SIG-M5 (cell line): ENCODE measurements around the gene DCPS.
"Not testable (repeated sequence)": the region's sequence is repeated elsewhere in the genome, so short reads cannot be mapped to it uniquely, and the experiment has no call there.

Source experiments
- DNase-seq: peaks from one replicate; lab custom pipeline; 2025; lab: John Stamatoyannopoulos, UW

DCPS gene

DNA sequence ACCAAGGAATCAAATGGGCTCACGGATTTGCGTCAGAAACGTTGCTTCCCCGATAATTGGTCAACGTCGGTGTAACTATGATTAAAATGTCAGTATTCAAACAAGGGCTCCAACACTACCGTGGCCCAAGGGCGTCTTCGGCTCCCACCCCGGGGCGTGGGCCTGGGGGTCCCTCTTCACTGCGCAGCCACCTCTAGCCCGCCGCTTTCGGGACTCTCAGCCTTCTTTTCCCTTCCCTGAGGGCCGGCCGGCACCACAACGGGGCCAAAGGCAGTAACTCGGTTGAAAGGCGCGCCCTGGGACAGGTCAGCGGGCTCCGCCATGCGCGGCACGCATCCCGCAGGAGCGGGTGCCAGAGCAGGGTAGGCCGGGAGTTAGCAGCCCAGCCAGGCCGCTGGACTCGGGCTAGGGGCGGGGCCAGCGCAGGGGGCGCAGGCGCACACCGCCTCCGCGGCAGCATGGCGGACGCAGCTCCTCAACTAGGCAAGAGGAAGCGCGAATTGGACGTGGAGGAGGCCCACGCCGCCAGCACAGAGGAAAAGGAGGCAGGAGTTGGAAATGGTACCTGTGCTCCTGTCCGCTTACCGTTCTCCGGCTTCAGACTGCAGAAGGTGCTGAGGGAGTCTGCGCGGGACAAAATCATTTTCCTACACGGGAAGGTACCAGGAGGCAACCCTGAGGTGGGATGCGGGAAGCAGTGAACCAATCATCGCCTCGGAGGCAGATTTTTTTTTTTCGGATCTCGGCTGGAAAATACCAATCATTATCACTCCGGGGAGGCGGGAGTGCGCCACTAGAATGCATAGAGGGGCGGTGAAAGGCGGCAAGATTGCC, at the start of gene DCPS:
TSS of gene DCPS (plus strand) at position 438 of the 834 bp plus-strand sequence. CDS start at position 459, 21 bp downstream.
- DNase-seq = peak; percentile 35

DNA sequence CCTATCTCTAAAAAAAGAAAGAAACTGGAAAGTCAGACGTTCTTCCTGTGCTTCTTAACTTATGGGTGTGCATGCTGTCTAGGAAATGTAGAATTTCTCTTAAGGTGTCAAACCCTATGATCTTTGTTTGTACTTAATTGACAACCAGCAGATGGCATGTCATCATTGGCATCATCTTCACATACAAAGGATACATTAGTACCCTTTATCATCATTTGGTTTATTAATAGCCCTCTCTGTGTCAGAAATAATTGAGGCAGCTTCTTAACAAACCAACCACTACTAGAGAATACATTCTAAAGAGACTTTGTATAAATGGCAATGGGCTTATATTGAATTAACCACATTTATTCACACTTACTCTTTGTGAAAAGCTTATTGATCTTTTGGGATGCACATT, 49.0 kb upstream of the DCPS start:
- no peak for DNase-seq

DNA sequence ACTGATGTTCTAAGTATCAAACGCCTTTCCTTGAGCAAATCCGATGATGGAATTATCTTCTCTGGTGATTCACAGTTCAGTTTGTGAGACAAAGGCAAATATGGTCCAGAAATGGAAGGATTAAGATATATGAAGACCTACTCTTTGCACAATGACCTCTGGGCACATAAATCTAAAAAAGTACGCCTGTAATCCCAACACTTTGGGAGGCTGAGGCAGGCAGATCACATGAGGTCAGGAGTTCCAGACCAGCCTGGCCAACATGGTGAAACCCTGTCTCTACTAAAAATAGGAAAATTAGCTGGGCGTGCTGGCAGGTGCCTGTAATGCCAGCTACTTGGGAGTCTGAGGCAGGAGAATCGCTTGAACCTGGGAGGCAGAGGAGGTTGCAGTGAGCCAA, 48.4 kb upstream of the DCPS start:
- not testable (repeated sequence) for DNase-seq

GRCh38 chr11:126256216-126256615, 47.6 kb upstream of the DCPS start:
- no peak for DNase-seq

- no peak for DNase-seq
Measured at GRCh38 chr11:126257144-126257543, 46.7 kb upstream of the DCPS start.

- DNase-seq = no peak
Measured at GRCh38 chr11:126257764-126258163, 46.1 kb upstream of the DCPS start.

DNA sequence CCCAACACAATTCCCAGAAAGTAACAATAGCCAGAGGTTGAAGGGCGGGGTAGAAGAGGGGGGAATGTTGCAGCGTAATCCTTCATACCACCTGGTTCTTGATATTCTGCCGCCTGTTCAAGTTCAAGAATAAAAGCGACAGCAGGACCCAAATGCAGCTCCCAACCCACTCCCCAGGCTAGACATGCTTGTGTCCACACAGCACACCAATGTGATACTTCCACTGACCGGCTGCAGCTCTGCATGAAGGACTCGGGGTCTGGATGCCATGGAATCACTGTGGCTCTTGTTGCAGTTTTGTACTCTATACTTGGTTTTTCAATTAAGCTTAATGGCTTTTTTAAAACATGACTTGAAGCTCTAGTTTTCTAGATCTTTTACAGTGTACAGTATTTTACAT, 41.6 kb upstream of the DCPS start:
- no peak for DNase-seq

- DNase-seq = no peak
Measured at GRCh38 chr11:126263489-126263888, 40.4 kb upstream of the DCPS start.

- no peak for DNase-seq
Measured at GRCh38 chr11:126265811-126266210, 38.0 kb upstream of the DCPS start.

DNA sequence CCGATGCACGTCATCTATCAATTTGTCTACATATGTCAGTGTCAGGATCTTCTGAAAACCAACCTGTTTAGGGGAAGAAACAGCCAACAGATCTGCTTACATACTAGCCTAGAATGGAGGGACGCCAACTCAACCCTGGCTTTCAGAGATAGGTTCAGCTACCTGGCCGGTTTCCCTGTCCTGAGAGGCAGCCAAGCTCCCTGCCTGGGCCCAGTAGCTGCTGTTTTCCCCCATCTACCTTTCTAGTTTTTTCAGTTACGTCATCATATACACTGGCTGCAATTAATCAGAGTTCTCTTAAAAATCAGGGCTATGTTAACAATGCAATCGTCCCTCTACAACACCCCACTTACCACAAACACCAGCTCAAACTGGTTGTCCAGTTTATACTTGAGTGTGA, 36.2 kb upstream of the DCPS start:
- no peak for DNase-seq

- no peak for DNase-seq
Measured at GRCh38 chr11:126268361-126268707, 35.5 kb upstream of the DCPS start.

- peak; percentile 83 for DNase-seq
Measured at GRCh38 chr11:126268708-126269579, 34.9 kb upstream of the DCPS start, which contains the start of the genes FOXRED1 and SRPRA. FOXRED1 (plus strand) TSS chr11:126269154; CDS start chr11:126269207, 53 bp downstream. SRPRA (minus strand) TSS chr11:126268895; CDS start chr11:126268804, 91 bp downstream.

GRCh38 chr11:126277322-126277721, 26.5 kb upstream of the DCPS start:
- no peak for DNase-seq

GRCh38 chr11:126277780-126278179, 26.1 kb upstream of the DCPS start:
- DNase-seq = no peak

DNA sequence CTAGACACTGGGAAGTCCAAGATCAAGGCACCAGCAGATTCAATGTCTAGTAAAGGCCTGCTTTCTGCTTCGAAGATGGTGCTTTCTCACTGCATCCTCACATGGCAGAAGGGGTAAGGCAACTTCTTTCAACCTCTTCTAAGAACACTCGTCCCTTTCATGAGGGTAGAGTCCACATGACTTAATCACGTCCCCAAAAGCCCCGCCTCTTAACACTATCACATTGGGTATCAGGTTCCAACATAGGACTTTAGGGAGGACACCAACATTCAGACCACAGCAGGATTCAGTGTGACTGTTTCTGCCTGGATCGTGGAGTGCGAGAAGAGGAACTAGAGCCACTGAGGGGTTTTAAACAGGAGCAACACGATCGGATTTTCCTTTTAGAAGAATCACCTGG, 24.7 kb upstream of the DCPS start:
- DNase-seq = no peak

DNA sequence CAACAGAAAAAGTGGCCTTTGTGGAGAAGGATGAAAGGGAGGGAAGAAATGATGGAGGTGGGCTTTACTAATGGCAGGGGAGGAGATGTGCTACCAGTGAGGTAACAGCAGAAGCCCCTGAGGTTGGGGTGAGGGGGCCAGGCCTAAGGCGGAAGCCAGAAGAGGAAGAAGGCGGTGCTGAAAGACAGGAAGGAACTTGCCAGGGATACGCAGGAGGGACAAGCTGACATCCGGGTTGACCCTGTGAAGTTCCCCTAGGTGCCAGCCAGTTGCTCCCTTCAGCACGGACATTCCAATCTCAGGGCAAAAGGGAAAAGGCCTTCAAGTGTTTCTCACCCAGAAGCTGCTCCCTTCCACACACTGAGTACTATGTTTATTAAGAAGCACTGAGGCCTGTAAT, 23.3 kb upstream of the DCPS start:
- no peak for DNase-seq

GRCh38 chr11:126281245-126281644, 22.6 kb upstream of the DCPS start:
- DNase-seq = no peak

- DNase-seq = no peak
Measured at GRCh38 chr11:126281666-126282175, 22.1 kb upstream of the DCPS start.

GRCh38 chr11:126282361-126282735, 21.5 kb upstream of the DCPS start:
- DNase-seq = no peak

- no peak for DNase-seq
Measured at GRCh38 chr11:126282736-126283591, 20.9 kb upstream of the DCPS start, which contains the start of gene TIRAP. TIRAP (plus strand) TSS chr11:126283093; CDS start chr11:126290895, 7,802 bp downstream.

DNA sequence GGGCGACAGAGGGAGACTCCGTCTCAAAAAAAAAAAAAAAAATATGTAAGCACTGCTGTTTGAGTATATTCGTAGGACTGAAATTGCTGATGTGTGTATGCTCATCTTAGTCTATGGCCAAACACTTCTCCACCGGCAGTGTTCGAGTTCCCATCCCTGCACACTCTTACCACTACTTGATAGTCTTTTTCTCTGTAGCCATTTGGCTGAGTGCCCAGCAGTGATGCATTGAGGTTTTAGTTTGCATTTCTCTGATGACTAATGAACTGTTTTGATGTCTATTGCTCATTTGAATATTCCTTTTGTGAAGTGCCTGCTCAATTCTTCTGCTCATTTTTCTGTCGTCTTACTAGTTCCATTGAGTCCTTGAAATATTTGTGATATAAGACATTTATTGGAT, 19.0 kb upstream of the DCPS start:
- DNase-seq = no peak

GRCh38 chr11:126288237-126288636, 15.6 kb upstream of the DCPS start:
- no peak for DNase-seq
